D341Med (cell line): Measurements from ENCODE around the gene TTC5.
"Not testable (repeated sequence)": the region's sequence is repeated elsewhere in the genome, so short reads cannot be mapped to it uniquely, and the experiment has no call there.

Experiments used
- DNase-seq: peaks from one replicate; pipeline ENCODE4 v3.0.0; 2012; ENCODE audit warnings: low spot score

TTC5 gene, protein sequence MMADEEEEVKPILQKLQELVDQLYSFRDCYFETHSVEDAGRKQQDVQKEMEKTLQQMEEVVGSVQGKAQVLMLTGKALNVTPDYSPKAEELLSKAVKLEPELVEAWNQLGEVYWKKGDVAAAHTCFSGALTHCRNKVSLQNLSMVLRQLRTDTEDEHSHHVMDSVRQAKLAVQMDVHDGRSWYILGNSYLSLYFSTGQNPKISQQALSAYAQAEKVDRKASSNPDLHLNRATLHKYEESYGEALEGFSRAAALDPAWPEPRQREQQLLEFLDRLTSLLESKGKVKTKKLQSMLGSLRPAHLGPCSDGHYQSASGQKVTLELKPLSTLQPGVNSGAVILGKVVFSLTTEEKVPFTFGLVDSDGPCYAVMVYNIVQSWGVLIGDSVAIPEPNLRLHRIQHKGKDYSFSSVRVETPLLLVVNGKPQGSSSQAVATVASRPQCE

GRCh38 chr14:20305265-20306078 is at the start of gene TTC5:
TTC5 (minus strand) TSS chr14:20305951; CDS start chr14:20305937, 14 bp downstream.
- peak; percentile 84 for DNase-seq

- DNase-seq, result peak; percentile 37
These were observed 45.1 kb upstream of the TTC5 start for GRCh38 chr14:20350860-20351259.

GRCh38 chr14:20350282-20350681 is 44.5 kb upstream of the TTC5 start:
- no peak for DNase-seq

- DNase-seq, result no peak
These were observed 42.0 kb upstream of the TTC5 start for GRCh38 chr14:20347747-20348146.

DNA sequence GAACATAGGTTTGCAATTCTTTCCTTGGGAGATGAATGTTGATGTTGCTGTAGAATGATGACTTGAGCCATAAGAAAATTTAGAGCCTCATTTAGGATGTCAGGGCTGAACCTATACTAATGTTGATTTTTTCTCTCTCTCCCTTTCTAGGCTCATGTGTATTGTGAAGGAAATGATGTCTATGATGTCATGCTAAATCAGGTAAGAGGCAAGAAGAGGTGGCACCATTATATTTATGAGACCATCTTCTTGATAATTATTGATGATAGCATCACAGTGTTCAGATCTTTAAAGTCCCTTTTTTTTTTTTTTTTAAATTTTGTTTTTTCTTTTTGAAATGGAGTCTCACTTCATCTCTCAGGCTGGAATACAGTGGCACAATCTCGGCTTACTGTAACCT is 41.0 kb upstream of the TTC5 start:
- no peak for DNase-seq

GRCh38 chr14:20345366-20345765 is 39.6 kb upstream of the TTC5 start:
- no peak for DNase-seq

DNA sequence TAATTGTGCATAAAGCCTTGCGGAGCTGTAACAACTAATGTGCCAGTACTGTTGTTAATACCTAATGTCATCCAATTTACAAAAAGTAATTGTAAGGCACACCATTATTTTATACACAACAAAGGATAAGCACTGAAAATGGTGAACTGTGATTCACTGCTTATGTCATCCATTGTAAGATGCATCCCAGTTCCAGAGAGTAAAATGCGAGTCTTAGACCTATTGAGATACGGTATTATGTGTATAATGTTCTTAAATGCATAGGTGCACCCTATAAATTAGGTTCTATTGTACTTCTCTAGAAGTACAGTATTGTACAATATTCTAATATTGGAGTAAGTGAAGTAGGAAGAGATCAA is 38.1 kb upstream of the TTC5 start:
- DNase-seq, result no peak

- DNase-seq, result peak; percentile 97
These were observed 37.5 kb upstream of the TTC5 start, which contains the start of gene PARP2 for GRCh38 chr14:20343092-20343861. PARP2 (plus strand) TSS chr14:20343635; CDS start chr14:20343642, 7 bp downstream.

- no peak for DNase-seq
These were observed 35.9 kb upstream of the TTC5 start for GRCh38 chr14:20341646-20342045.

- not testable (repeated sequence) for DNase-seq
These were observed 35.3 kb upstream of the TTC5 start for GRCh38 chr14:20341032-20341431.

DNA sequence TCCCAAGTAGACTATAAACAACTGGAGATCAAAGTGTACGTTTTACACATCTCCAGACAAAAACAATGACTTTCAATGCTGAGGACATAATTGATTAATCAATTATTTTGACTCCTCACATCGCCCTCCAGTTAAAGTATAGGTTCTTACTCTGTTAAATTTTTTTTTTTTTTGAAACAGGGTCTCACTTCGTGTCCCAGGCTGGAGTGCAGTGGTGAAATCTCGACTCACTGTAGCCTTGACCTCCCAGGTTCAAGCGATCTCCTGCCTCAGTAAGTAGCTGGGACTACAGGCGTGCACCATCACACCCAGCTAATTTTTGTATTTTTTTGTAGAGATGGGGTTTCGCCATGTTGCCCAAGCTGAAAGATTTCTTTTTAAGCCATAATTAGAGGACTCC is 28.3 kb upstream of the TTC5 start:
- no peak for DNase-seq

DNA sequence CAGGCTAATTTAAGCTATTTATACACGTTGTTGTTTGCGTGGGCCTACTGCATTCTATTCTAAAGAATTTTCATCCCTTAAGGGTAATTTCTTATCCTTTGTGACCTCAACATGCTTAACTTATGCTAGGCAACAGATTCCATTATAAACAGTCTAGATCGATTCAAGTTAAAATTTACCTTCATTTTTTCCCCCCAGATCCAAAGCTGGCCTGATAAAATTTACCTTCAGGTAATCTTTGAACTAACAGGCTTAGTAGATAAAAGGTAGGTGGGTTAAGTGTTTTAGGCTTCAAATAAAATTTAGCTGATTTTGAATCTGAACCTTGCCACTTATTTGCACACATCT is 27.7 kb upstream of the TTC5 start:
- no peak for DNase-seq

- DNase-seq, result peak; percentile 80
These were observed 27.2 kb upstream of the TTC5 start, which contains the start of gene CCNB1IP1 for GRCh38 chr14:20332788-20333493. CCNB1IP1 (minus strand) TSS chr14:20333279; CDS start chr14:20316523, 16,756 bp downstream.

DNA sequence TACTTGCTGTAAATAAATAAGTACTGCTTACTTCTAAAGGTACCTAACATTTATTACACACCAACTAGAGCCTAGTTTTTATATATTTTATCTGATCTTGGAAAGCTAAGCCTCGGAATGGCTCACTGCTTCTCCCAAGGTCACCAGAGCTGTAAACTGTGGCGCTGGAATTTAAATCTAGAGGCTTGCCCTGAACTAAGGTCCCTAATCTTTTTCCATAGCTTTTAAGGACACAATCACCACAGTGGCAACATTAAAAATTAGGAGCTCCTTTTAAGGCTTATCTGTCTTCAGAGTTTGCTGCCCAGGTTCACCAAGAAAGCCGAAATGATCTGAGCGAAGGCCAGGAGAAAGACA is 26.7 kb upstream of the TTC5 start:
- no peak for DNase-seq

- no peak for DNase-seq
These were observed 25.4 kb upstream of the TTC5 start for GRCh38 chr14:20331053-20331613.

DNA sequence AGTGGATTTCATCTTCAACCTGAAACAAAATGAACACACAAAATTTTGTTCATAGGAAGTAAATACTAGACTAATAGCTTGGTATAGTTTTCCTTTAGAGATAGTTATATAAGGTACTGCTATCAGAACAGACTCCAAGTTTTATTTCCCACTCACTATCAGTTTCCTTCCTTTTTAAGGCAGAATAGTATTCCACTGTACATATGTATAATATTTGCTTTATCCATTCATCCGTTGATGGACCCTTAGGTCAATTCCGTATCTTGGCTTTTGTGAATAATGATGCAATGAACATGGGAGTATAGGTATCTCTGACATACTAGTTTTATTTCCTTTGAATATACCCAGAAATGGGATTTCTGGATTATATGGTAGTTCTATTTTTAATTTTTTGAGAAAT is 23.6 kb upstream of the TTC5 start:
- no peak for DNase-seq

DNA sequence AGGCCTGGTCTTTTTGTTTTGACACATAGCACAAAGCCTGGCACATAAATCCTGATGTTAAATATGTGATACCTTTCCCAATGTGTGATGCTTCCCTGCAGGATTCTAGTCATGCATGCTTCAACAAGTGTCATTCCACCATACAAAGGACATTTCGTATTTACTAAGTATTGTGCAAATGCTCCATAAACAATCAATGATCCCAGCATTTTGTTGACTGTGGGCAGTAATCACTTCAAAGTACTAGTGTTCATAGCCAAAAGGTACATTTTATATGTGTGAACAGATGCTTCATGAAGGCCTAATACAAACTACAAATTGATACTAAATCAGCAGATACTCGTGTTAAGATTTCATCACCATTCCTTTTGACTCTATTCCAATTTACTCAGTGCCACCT is 23.0 kb upstream of the TTC5 start:
- no peak for DNase-seq

- DNase-seq, result peak; percentile 35
These were observed 21.5 kb upstream of the TTC5 start for GRCh38 chr14:20327005-20327869.

DNA sequence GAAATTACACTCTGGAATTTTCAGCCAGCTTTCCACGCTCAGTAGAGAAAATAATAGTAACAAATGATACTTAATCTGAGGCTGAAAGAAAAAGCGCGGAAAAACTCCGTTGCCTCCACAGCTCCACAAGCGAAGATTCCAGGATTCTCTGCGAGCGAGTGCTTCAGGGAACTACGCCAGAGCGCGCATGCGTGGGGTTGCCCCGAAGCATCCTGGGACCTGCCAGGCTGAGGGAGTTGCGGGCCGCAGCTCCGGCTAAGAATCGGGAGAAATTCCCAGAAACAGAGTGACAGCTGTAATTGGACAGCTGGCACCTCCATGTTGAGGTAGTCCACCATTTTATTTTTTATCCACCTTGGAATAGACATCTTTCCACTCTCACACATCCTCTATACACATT is 12.0 kb upstream of the TTC5 start:
- no peak for DNase-seq

- no peak for DNase-seq
These were observed 8.3 kb upstream of the TTC5 start for GRCh38 chr14:20314026-20314425.

GRCh38 chr14:20306079-20306423 is 300 bp upstream of the TTC5 start:
- no peak for DNase-seq
